Activated CD4-positive, alpha-beta memory T cell treated with anti-CD3 and anti-CD28 coated beads for 36 hours (primary cell): ENCODE measurements around the gene SERPINB8. TPM values are rescaled to one million over a fixed set of nuclear protein-coding genes. Genes with fewer than 3 reads are reported as not detected.
"Not testable (repeated sequence)": the region's sequence is repeated elsewhere in the genome, so short reads cannot be mapped to it uniquely, and the experiment has no call there.

Experiments used
- CTCF ChIA-PET: fragments of 350-600 bp; sonication (Branson Sonifier 250); formaldehyde crosslinking; loops from one replicate; lab custom pipeline; 2021; ENCODE audit warnings: antibody characterized with exemption, inconsistent platforms; lab: Charles Lee
- POLR2A ChIA-PET: fragments of 350-600 bp; sonication (Branson Sonifier 250); formaldehyde crosslinking; loops from one replicate; lab custom pipeline; 2021; ENCODE audit warnings: antibody characterized with exemption; lab: Charles Lee
- DNase-seq: peaks from one replicate; pipeline ENCODE4 v3.0.0-alpha.2; 2020
- H3K27ac Mint-ChIP-seq: one replicate; pipeline ENCODE4 v1.8.0; 2021; ENCODE audit warnings: mixed read lengths
- H3K27me3 Mint-ChIP-seq: one replicate; pipeline ENCODE4 v1.8.0; 2021; ENCODE audit warnings: mixed read lengths
- H3K36me3 Mint-ChIP-seq: one replicate; pipeline ENCODE4 v1.8.0; 2021; ENCODE audit warnings: mixed read lengths
- H3K4me1 Mint-ChIP-seq: one replicate; pipeline ENCODE4 v1.8.0; 2021; ENCODE audit warnings: low read depth, mixed read lengths
- H3K4me3 Mint-ChIP-seq: one replicate; pipeline ENCODE4 v1.8.0; 2021; ENCODE audit warnings: mild to moderate bottlenecking, mixed read lengths
- H3K9me3 Mint-ChIP-seq: one replicate; pipeline ENCODE4 v1.8.0; 2021; ENCODE audit warnings: mixed read lengths
- intact Hi-C: fragments of 100-400 bp; cut with micrococcal nuclease; formaldehyde crosslinking; loops from one replicate; pipeline ENCODE4 v1.15.1; 2023
- total RNA-seq, 2 experiments: library from RNA; stranded (reverse); gene quantifications; one replicate each; pipeline ENCODE4 v1.2.3, GENCODE V29; 2021

SERPINB8 gene
- 10 to 100 TPM; 14.6 to 14.9 TPM for total RNA-seq

GRCh38 chr18:63969942-63970808, at the start of gene SERPINB8:
TSS of gene SERPINB8 (plus strand) at chr18:63970081. CDS start at chr18:63978309, 8,228 bp downstream.
- Mint-ChIP-seq H3K4me3 (peak within 1 kb of the TSS; percentile 88), H3K9me3 (no peaks in the 10 kb centered on the region), H3K36me3 (peaks cover 5% of the 10 kb centered on the region), H3K27me3 (no peaks in the 10 kb centered on the region), H3K4me1 (peaks cover 41% of the 10 kb centered on the region), H3K27ac (peak within 1 kb of the TSS; percentile 95)
- ChIA-PET CTCF (interaction anchor here (0.7 to 1.0 kb wide), 3 partner anchors 8 to 21 kb away, joined by 3 read pairs; partner anchors contain the start of gene HMSD), POLR2A (interaction anchor here (1.2 kb wide), 1 partner anchor 21 kb away, joined by 3 read pairs; the partner anchor contains the start of gene HMSD)
- intact Hi-C loops: loop anchor here (1.0 to 2.0 kb wide), 4 partner anchors 9 to 548 kb away; partner anchors contain the start of genes SERPINB2 and VPS4B
- peak; percentile 91 for DNase-seq

GRCh38 chr18:63922049-63922448, 47.8 kb upstream of the SERPINB8 start:
- H3K4me1 Mint-ChIP-seq: no peaks in the 10 kb centered on the region
- no peak for DNase-seq
- no peak overlapping the region for H3K27ac Mint-ChIP-seq
- no peaks in the 10 kb centered on the region for H3K9me3 Mint-ChIP-seq
- peaks cover 25% of the 10 kb centered on the region for H3K27me3 Mint-ChIP-seq
- ChIA-PET CTCF (interaction anchor here (2.1 kb wide), 1 partner anchor 16 kb away, joined by 11 read pairs; no protein-coding TSS in a partner anchor), POLR2A (no interaction called here)
- no peaks in the 10 kb centered on the region for H3K36me3 Mint-ChIP-seq
- H3K4me3 Mint-ChIP-seq: no peak overlapping the region
- intact Hi-C loops: no loop called here

- ChIA-PET CTCF (interaction anchor here (1.1 kb wide), 1 partner anchor 12 kb away, joined by 3 read pairs; no protein-coding TSS in a partner anchor), POLR2A (no interaction called here)
- Mint-ChIP-seq H3K4me3 (no peak overlapping the region), H3K9me3 (no peaks in the 10 kb centered on the region), H3K36me3 (no peaks in the 10 kb centered on the region), H3K27me3 (peaks cover 24% of the 10 kb centered on the region), H3K27ac (no peak overlapping the region), H3K4me1 (no peaks in the 10 kb centered on the region)
- DNase-seq: no peak
- intact Hi-C loops: no loop called here
Measured at GRCh38 chr18:63924551-63924950, 45.3 kb upstream of the SERPINB8 start.

DNA sequence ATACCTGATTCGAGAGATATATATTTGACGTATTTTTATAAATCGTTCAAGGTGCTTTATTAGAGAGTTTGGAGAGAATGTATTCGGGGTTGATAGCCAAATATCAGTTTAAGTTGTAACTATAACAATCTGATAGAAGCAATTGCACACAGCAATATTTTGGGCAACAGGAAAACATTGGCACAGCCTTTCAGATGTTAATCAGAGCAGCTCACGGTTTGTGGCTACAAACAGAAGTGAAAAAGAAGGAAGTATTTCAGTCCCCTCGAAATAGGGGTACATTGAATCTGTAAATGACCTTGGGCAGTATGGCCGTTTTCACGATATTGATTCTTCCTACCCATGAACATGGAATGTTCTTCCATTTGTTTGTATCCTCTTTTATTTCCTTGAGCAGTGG, 41.5 kb upstream of the SERPINB8 start:
- Mint-ChIP-seq H3K27ac (no peak overlapping the region), H3K9me3 (no peaks in the 10 kb centered on the region), H3K36me3 (no peaks in the 10 kb centered on the region), H3K27me3 (peaks cover 22% of the 10 kb centered on the region), H3K4me1 (no peaks in the 10 kb centered on the region), H3K4me3 (no peak overlapping the region)
- CTCF ChIA-PET: no interaction called here
- intact Hi-C loops: no loop called here
- POLR2A ChIA-PET: no interaction called here
- DNase-seq: no peak

- POLR2A ChIA-PET, CTCF ChIA-PET, H3K4me3 Mint-ChIP-seq, DNase-seq, H3K27ac Mint-ChIP-seq, H3K9me3 Mint-ChIP-seq, H3K36me3 Mint-ChIP-seq, H3K4me1 Mint-ChIP-seq, intact Hi-C loops: not testable (repeated sequence)
- peaks cover 15% of the 10 kb centered on the region for H3K27me3 Mint-ChIP-seq
Measured at GRCh38 chr18:63929369-63929768, 40.5 kb upstream of the SERPINB8 start.

- Mint-ChIP-seq H3K4me3 (no peak overlapping the region), H3K4me1 (no peaks in the 10 kb centered on the region), H3K27ac (no peak overlapping the region), H3K9me3 (no peaks in the 10 kb centered on the region), H3K27me3 (peaks cover 15% of the 10 kb centered on the region), H3K36me3 (no peaks in the 10 kb centered on the region)
- POLR2A ChIA-PET: no interaction called here
- CTCF ChIA-PET: interaction anchor here (1.1 kb wide), 1 partner anchor 33 kb away, joined by 3 read pairs; no protein-coding TSS in a partner anchor
- no peak for DNase-seq
- intact Hi-C loops: no loop called here
Measured at GRCh38 chr18:63930773-63931354, 39.0 kb upstream of the SERPINB8 start.

DNA sequence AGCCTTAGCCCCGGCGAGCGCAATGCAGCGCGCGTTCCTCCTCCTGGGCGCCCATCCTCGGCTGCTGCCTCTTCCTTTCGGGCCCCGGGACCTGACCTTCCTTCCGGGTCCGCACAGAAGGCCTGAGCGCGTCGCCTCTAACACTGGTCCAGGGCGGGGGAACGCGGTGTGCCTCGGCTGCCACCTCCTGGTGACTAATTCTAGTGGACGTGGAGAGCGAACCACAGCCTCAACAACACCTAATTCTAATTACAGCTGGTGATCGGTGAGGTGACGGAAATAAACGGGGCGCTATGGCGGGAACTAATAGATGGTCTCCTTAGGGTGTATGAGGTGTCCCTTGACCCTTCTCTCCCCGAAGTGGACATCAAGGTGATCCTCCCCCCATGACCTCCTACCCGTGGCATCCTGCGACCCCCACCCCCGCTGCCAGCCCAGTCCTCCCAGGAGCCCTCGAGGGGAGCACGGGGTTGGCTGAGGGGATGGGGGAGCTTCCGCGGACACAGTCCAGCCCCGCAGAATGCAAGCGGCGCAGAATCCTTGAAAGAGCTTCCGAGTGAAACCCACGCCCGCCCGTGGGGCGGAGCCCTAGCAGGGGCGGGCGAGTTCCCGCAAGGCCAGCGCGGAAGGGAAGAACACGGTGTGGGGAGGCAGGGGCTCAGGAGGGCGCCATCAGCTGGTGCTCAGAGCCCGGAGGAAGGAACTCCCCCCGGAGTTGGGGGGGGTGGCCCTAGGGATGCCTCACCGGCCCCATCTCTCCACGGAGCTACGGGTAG, 33.5 kb upstream of the SERPINB8 start:
- H3K9me3 Mint-ChIP-seq: no peaks in the 10 kb centered on the region
- CTCF ChIA-PET: interaction anchor here (0.6 to 6.9 kb wide), 31 partner anchors 9 to 425 kb away, joined by 3 to 69 read pairs (median 4); partner anchors contain the start of genes HMSD, SERPINB10 and SERPINB2
- POLR2A ChIA-PET: no interaction called here
- no peak overlapping the region for H3K27ac Mint-ChIP-seq
- no peaks in the 10 kb centered on the region for H3K4me1 Mint-ChIP-seq
- peaks cover 8% of the 10 kb centered on the region for H3K27me3 Mint-ChIP-seq
- intact Hi-C loops: loop anchor here (1.0 to 5.0 kb wide), 5 partner anchors 15 to 419 kb away; no protein-coding TSS in a partner anchor
- peak; percentile 82 for DNase-seq
- H3K4me3 Mint-ChIP-seq: peak overlapping the region; percentile 67
- H3K36me3 Mint-ChIP-seq: no peaks in the 10 kb centered on the region

GRCh38 chr18:63936932-63937393, 32.9 kb upstream of the SERPINB8 start:
- Mint-ChIP-seq H3K4me3 (no peak overlapping the region), H3K36me3 (no peaks in the 10 kb centered on the region), H3K27ac (no peak overlapping the region), H3K9me3 (no peaks in the 10 kb centered on the region), H3K27me3 (peaks cover 8% of the 10 kb centered on the region), H3K4me1 (no peaks in the 10 kb centered on the region)
- intact Hi-C loops: loop anchor here (1.0 to 5.0 kb wide), 5 partner anchors 14 to 420 kb away; no protein-coding TSS in a partner anchor
- DNase-seq: no peak
- POLR2A ChIA-PET: no interaction called here
- CTCF ChIA-PET: interaction anchor here (0.6 to 6.9 kb wide), 25 partner anchors 12 to 426 kb away, joined by 3 to 69 read pairs (median 5); partner anchors contain the start of genes HMSD and SERPINB10

- no peaks in the 10 kb centered on the region for H3K36me3 Mint-ChIP-seq
- ChIA-PET CTCF (interaction anchor here (1.2 kb wide), 1 partner anchor 24 kb away, joined by 5 read pairs; no protein-coding TSS in a partner anchor), POLR2A (no interaction called here)
- intact Hi-C loops: no loop called here
- H3K27ac Mint-ChIP-seq: no peak overlapping the region
- no peak overlapping the region for H3K4me3 Mint-ChIP-seq
- H3K4me1 Mint-ChIP-seq: no peaks in the 10 kb centered on the region
- no peak for DNase-seq
- peaks cover 18% of the 10 kb centered on the region for H3K27me3 Mint-ChIP-seq
- H3K9me3 Mint-ChIP-seq: no peaks in the 10 kb centered on the region
Measured at GRCh38 chr18:63940008-63940407, 29.9 kb upstream of the SERPINB8 start.

DNA sequence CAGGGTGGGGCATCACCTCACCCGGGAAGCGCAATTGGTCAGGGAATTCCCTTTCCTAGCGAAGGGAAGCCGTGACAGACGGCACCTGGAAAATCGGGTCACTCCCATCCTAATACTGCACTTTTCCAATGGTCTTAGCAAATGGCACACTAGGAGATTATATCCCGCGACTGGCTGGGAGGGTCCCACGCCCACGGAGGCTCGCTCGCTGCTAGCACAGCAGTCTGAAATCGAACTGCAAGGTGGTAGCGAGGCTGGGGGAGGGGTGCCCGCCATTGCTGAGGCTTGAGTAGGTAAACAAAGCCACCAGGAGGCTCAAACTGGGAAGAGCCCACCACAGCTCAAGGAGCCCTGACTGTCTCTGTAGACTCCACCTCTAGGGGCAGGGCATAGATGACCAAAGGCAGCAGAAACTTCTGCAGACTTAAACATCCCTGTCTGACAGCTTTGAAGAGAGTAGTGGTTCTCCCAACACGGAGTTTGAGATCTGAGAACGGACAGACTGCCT, 29.3 kb upstream of the SERPINB8 start:
- H3K36me3 Mint-ChIP-seq, intact Hi-C loops, POLR2A ChIA-PET, H3K9me3 Mint-ChIP-seq, H3K4me1 Mint-ChIP-seq, H3K4me3 Mint-ChIP-seq, H3K27ac Mint-ChIP-seq, DNase-seq: not testable (repeated sequence)
- CTCF ChIA-PET: interaction anchor here (1.2 kb wide), 1 partner anchor 23 kb away, joined by 5 read pairs; no protein-coding TSS in a partner anchor
- peaks cover 16% of the 10 kb centered on the region for H3K27me3 Mint-ChIP-seq
